ENCODE results near the gene EIF4G2. TPM values are rescaled to one million over a fixed set of nuclear protein-coding genes. Genes with fewer than 3 reads are reported as not detected.

EIF4G2 gene
- total RNA-seq, 1 experiment from 2014 or later, result 999 TPM

- ChIA-PET POLR2A (ENCODE audit: unreplicated experiment) (interaction anchor here (0.6 to 1.7 kb wide), 2 partner anchors 15 to 138 kb away, joined by 4 to 7 read pairs; partner anchors contain the start of gene EIF4G2), CTCF (interaction anchor here (0.6 to 2.5 kb wide), 9 partner anchors 10 to 274 kb away, joined by 3 to 18 read pairs (median 9); partner anchors contain the start of genes EIF4G2 and ZBED5)
- no TSS peak for BruUV-seq (replicated peaks)
- peak; percentile 63 for DNase-seq
- Histone ChIP-seq H3K27me3 (ENCODE audit: low read length) (no peaks in the 10 kb centered on the region), H3K36me3 (ENCODE audit: low read depth, low read length) (peaks cover 27% of the 10 kb centered on the region), H3F3A (ENCODE audit: low read length, unreplicated experiment) (peaks cover 18% of the 10 kb centered on the region), H4K20me1 (ENCODE audit: low read length) (peaks cover 6% of the 10 kb centered on the region; the same call in 1 of the 2 replicates), H2AFZ (ENCODE audit: low read length) (no peak overlapping the region), H3K9ac (ENCODE audit: low read length) (no peak overlapping the region), H3K9me3 (ENCODE audit: low read length) (no peaks in the 10 kb centered on the region), H3K27ac (ENCODE audit: low read length) (no peak overlapping the region), H3K4me3 (ENCODE audit: low read length) (no peak overlapping the region), H3K79me2 (ENCODE audit: low read length) (no peaks in the 10 kb centered on the region), H3K9me2 (replicated peaks; ENCODE audit: low read length) (no peaks in the 10 kb centered on the region), H3K4me2 (ENCODE audit: low read length) (peak overlapping the region; percentile 64; the same call in 1 of the 2 replicates), H3K4me1 (ENCODE audit: insufficient read depth, low read length) (peaks cover 16% of the 10 kb centered on the region)
- intact Hi-C loops (cut with micrococcal nuclease), result loop anchor here (1.0 kb wide), 1 partner anchor 65 kb away; the partner anchor contains the start of gene ZBED5
- peak; percentile 43 for ATAC-seq
- TF ChIP-seq EZH2phosphoT487 (IDR thresholded peaks at IDR 0.05; ENCODE audit: borderline replicate concordance, low read length) (no peak), EZH2 (IDR thresholded peaks at IDR 0.05; ENCODE audit: low read length, unreplicated experiment) (no peak), CTCF (conservative IDR thresholded peaks at IDR 0.05; ENCODE audit: low read depth, low read length) (no peak)
Measured at GRCh38 chr11:10793470-10794255, 15.1 kb downstream of the EIF4G2 start.

GRCh38 chr11:10792385-10793068, 16.2 kb downstream of the EIF4G2 start:
- ChIA-PET POLR2A (ENCODE audit: unreplicated experiment) (interaction anchor here (0.6 kb wide), 2 partner anchors 53 to 381 kb away, joined by 3 to 5 read pairs; no protein-coding TSS in a partner anchor), CTCF (interaction anchor here (0.5 to 2.5 kb wide), 15 partner anchors 11 to 235 kb away, joined by 3 to 18 read pairs (median 5); partner anchors contain the start of genes EIF4G2 and ZBED5)
- H3K9ac ChIP-seq (ENCODE audit: low read length), result no peak overlapping the region
- H3K4me1 ChIP-seq (ENCODE audit: insufficient read depth, low read length), result peaks cover 16% of the 10 kb centered on the region
- H3K27ac ChIP-seq (ENCODE audit: low read length), result no peak overlapping the region
- TF ChIP-seq CTCF (conservative IDR thresholded peaks at IDR 0.05; ENCODE audit: low read depth, low read length) (peak; percentile 92), EZH2phosphoT487 (IDR thresholded peaks at IDR 0.05; ENCODE audit: borderline replicate concordance, low read length) (no peak), EZH2 (IDR thresholded peaks at IDR 0.05; ENCODE audit: low read length, unreplicated experiment) (no peak)
- H4K20me1 ChIP-seq (ENCODE audit: low read length), result peaks cover 6% of the 10 kb centered on the region; the same call in 1 of the 2 replicates
- peak overlapping the region; percentile 25 for H2AFZ ChIP-seq (ENCODE audit: low read length)
- H3K4me3 ChIP-seq (ENCODE audit: low read length), result peak overlapping the region; percentile 28; the same call in 1 of the 2 replicates
- H3K27me3 ChIP-seq (ENCODE audit: low read length), result no peaks in the 10 kb centered on the region
- peaks cover 16% of the 10 kb centered on the region for H3K36me3 ChIP-seq (ENCODE audit: low read depth, low read length)
- H3K9me3 ChIP-seq (ENCODE audit: low read length), result no peaks in the 10 kb centered on the region
- intact Hi-C loops (cut with micrococcal nuclease), result loop anchor here (1.0 kb wide), 3 partner anchors 114 to 230 kb away; no protein-coding TSS in a partner anchor
- peak; percentile 88 for DNase-seq
- no peaks in the 10 kb centered on the region for H3K79me2 ChIP-seq (ENCODE audit: low read length)
- ATAC-seq, result peak; percentile 87
- peak overlapping the region; percentile 64 for H3K4me2 ChIP-seq (ENCODE audit: low read length)
- no peaks in the 10 kb centered on the region for H3K9me2 ChIP-seq (replicated peaks; ENCODE audit: low read length)
- no TSS peak for BruUV-seq (replicated peaks)
- peaks cover 17% of the 10 kb centered on the region for H3F3A ChIP-seq (ENCODE audit: low read length, unreplicated experiment)

Measured in PC-3 (cell line).